Right lobe of liver (tissue), 6 donors: ENCODE data around the gene KLC1. TPM values are rescaled to one million over a fixed set of nuclear protein-coding genes. Genes with fewer than 3 reads are reported as not detected.
"Not testable (repeated sequence)": the region's sequence is repeated elsewhere in the genome, so short reads cannot be mapped to it uniquely, and the experiment has no call there.

Experiments used
- ATAC-seq, 4 donors: fragments of 200-7000 bp; cut with Tn5 transposase; one replicate each; pipeline ENCODE4 v1.9.1; 2020; ENCODE audit warnings: mild to moderate bottlenecking in 4 of 4, moderate library complexity in 4 of 4
- DNase-seq, 3 donors: peaks; one replicate each; pipeline ENCODE4 v3.0.0-alpha.2; 2020
- H3K27ac ChIP-seq, 3 donors: fragments of 200-600 bp; one replicate each; pipeline ENCODE4 v1.8.0; 2022
- H3K27me3 ChIP-seq, 2 donors: fragments of 200-600 bp; one replicate each; pipeline ENCODE4 v1.8.0; 2022
- H3K36me3 ChIP-seq, 4 donors: fragments of 200-600 bp; sonication (generic) in 1 of 4; one replicate each; pipeline versions ENCODE4 v1.5.1 to v1.8.0; 2017 to 2022; ENCODE audit warnings: control low read depth in 1 of 4
- H3K4me1 ChIP-seq, 4 donors: fragments of 200-600 bp; sonication (generic) in 1 of 4; one replicate each; pipeline versions ENCODE4 v1.5.1 to v1.8.0; 2017 to 2022; ENCODE audit warnings: control low read depth in 1 of 4
- H3K4me3 ChIP-seq, 3 donors: fragments of 200-600 bp; one replicate each; pipeline ENCODE4 v1.8.0; 2022
- H3K9me3 ChIP-seq, 4 donors: fragments of 200-600 bp; sonication (generic) in 1 of 4; one replicate each; pipeline versions ENCODE4 v1.5.1 to v1.8.0; 2017 to 2022; ENCODE audit warnings: control low read depth in 1 of 4
- POLR2A ChIP-seq: fragments of 450-650 bp; IDR thresholded peaks from one replicate; pipeline ENCODE4 v1.6.1; 2017; ENCODE audit warnings: antibody characterized with exemption, mild to moderate bottlenecking
- WGBS: methylation state at CpG from one replicate; pipeline ENCODE4 v1.1.6; 2018; ENCODE audit warnings: low coverage, low lambda C conversion rate; ENCODE audit not compliant: insufficient coverage; ENCODE audit errors: missing lambda C conversion rate; 5-methylcytosine and 5-hydroxymethylcytosine counted together
- intact Hi-C, 2 donors: fragments of 100-400 bp; cut with DNase I; formaldehyde crosslinking; loops; one replicate each; pipeline versions ENCODE4 v1.11.2 to v1.14.1; 2022
- total RNA-seq, 6 experiments: library from RNA; depleted of rRNA in 2 of 6; stranded (reverse); fragments of >200 nt in 2 of 6; fragmentation: NEBNext Ultra II Directional in 3 of 6; extraction: Animal tissue kit (Norgen Biotek cat#: 25700) in 3 of 6; gene quantifications; one replicate each; pipeline versions ENCODE4 v1.1.0 to v1.2.4, GENCODE V29; 2016 to 2023
- TF ChIP-seq, protein P1 (sequence below), 4 donors: fragments of 200-600 bp in 3 of 4; fragments of 450-650 bp in 1 of 4; IDR thresholded peaks; one replicate each; pipeline versions ENCODE4 v1.5.1 to v1.8.0; 2016 to 2022; ENCODE audit warnings: antibody characterized with exemption in 4 of 4, mild to moderate bottlenecking in 2 of 4
- donor health status: DM: no; HTN: yes; CAD: no.
- donor health status: DM: no; HTN: no; CAD: no.
- donor health status: DM: no; HTN: no; CAD: no.
- donor health status: DM: no; HTN: yes; CAD: no.
- donor health status: DM: no; HTN: yes; CAD: no.

KLC1 gene
- total RNA-seq, 6 experiments from 2014 or later = 45.8 to 78.9 (median 58.0) TPM

DNA sequence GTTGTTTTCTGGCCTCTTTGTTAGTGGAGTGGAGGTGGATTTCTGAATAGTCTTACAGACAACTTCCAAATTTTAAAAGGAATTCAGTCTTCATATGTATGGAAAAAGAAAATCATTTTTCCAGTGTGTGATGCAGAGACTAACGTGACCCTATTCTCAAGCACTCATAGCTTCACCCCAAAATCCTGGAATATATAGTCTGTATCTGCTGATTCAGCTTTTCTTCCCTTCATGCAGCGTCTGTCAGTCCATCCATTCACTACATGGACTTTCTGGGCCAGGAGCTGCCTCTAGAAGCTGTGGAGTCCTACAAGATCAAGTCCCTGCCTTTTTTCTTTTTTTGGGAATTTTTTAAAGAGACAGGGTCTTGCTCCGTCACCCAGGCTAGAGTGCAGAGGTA lies 23.8 kb downstream of the KLC1 start:
- WGBS = 84% methylated on average over 3 of the region's 3 CpGs
- Histone ChIP-seq H3K27me3 (no peaks in the 10 kb centered on the region), H3K9me3 (no peaks in the 10 kb centered on the region), H3K36me3 (peaks cover 0 to 35% (median 17%) of the 10 kb centered on the region in 4 donors), H3K27ac (no peak overlapping the region), H3K4me3 (no peak overlapping the region), H3K4me1 (peaks cover 0 to 8% (median 0%) of the 10 kb centered on the region in 4 donors)
- intact Hi-C loops = no loop called here
- TF ChIP-seq, protein P1, sequence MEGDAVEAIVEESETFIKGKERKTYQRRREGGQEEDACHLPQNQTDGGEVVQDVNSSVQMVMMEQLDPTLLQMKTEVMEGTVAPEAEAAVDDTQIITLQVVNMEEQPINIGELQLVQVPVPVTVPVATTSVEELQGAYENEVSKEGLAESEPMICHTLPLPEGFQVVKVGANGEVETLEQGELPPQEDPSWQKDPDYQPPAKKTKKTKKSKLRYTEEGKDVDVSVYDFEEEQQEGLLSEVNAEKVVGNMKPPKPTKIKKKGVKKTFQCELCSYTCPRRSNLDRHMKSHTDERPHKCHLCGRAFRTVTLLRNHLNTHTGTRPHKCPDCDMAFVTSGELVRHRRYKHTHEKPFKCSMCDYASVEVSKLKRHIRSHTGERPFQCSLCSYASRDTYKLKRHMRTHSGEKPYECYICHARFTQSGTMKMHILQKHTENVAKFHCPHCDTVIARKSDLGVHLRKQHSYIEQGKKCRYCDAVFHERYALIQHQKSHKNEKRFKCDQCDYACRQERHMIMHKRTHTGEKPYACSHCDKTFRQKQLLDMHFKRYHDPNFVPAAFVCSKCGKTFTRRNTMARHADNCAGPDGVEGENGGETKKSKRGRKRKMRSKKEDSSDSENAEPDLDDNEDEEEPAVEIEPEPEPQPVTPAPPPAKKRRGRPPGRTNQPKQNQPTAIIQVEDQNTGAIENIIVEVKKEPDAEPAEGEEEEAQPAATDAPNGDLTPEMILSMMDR (IDR thresholded peaks at IDR 0.05) = no peak
- TF ChIP-seq POLR2A = no peak
- no peak for DNase-seq
- no peak for ATAC-seq

DNA sequence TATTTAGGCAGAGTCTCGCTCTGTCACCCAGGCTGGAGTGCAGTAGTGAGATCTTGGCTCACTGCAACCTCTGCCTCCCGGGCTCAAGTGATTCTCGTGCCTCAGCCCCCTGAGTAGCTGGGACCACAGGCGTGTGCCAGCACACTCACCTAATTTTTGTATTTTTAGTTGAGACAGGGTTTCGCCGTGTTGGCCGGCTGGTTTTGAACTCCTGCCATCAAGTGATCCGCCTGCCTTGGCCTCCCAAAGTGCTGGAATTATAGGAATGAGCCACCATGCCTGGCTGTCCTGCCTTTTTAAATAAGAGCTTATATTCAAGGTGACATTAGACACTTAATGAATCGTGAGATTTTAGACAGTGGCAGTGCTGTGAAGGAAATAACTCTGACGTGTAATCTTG lies 24.3 kb downstream of the KLC1 start:
- ATAC-seq, H3K4me3 ChIP-seq, intact Hi-C loops, H3K27me3 ChIP-seq, H3K4me1 ChIP-seq, DNase-seq, H3K9me3 ChIP-seq, H3K27ac ChIP-seq: not testable (repeated sequence)
- WGBS = 77% methylated on average over 10 of the region's 10 CpGs
- peaks cover 0 to 40% (median 19%) of the 10 kb centered on the region in 4 donors for H3K36me3 ChIP-seq

DNA sequence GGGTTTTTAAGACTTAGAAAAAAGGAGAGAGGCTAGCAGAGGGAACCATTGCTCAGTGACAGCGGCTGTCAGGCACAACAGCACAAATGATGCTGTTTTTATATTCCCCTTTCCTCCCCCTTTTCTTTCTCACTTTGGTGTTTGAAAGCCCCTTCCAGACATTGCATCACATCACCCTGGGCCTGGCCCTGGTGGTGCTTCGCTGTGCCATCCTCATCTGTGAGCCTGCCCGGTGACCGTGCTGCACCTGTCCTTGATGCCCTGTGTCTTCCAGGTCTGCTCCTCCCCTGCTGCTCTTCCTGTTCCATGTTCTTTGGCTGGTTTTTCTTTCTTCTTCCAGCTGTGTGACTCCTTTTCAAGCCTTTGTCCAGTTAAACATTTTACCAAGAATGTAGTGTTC lies 24.8 kb downstream of the KLC1 start:
- Histone ChIP-seq H3K4me1 (peaks cover 0 to 8% (median 0%) of the 10 kb centered on the region in 4 donors), H3K27me3 (no peaks in the 10 kb centered on the region), H3K4me3 (no peak overlapping the region), H3K36me3 (peaks cover 0 to 45% (median 19%) of the 10 kb centered on the region in 4 donors), H3K9me3 (no peaks in the 10 kb centered on the region), H3K27ac (no peak overlapping the region)
- DNase-seq (no peak), ATAC-seq (no peak)
- intact Hi-C loops = no loop called here
- TF ChIP-seq POLR2A = no peak
- TF ChIP-seq, protein P1 (IDR thresholded peaks at IDR 0.05) = no peak
- WGBS = 85% methylated on average over 4 of the region's 4 CpGs

DNA sequence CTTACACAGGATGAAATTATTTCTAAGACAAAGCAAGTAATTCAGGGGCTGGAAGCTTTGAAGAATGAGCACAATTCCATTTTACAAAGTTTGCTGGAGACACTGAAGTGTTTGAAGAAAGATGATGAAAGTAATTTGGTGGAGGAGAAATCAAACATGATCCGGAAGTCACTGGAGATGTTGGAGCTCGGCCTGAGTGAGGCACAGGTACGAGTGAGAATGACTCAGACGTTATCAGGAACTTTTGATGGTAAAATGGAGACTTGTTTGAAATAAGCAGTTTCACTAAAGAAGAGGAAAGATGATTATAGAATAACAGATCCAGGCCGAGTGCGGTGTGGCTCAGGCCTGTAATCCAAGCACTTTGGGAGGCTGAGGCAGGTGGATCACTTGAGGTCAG lies 25.6 kb downstream of the KLC1 start:
- TF ChIP-seq POLR2A = no peak
- TF ChIP-seq, protein P1 (IDR thresholded peaks at IDR 0.05) = no peak
- intact Hi-C loops = no loop called here
- Histone ChIP-seq H3K4me3 (no peak overlapping the region), H3K27ac (no peak overlapping the region), H3K27me3 (no peaks in the 10 kb centered on the region), H3K4me1 (peaks cover 0 to 8% (median 0%) of the 10 kb centered on the region in 4 donors), H3K36me3 (peaks cover 0 to 53% (median 22%) of the 10 kb centered on the region in 4 donors), H3K9me3 (no peaks in the 10 kb centered on the region)
- no peak for ATAC-seq
- WGBS = 67% methylated on average over 6 of the region's 6 CpGs
- DNase-seq = no peak

DNA sequence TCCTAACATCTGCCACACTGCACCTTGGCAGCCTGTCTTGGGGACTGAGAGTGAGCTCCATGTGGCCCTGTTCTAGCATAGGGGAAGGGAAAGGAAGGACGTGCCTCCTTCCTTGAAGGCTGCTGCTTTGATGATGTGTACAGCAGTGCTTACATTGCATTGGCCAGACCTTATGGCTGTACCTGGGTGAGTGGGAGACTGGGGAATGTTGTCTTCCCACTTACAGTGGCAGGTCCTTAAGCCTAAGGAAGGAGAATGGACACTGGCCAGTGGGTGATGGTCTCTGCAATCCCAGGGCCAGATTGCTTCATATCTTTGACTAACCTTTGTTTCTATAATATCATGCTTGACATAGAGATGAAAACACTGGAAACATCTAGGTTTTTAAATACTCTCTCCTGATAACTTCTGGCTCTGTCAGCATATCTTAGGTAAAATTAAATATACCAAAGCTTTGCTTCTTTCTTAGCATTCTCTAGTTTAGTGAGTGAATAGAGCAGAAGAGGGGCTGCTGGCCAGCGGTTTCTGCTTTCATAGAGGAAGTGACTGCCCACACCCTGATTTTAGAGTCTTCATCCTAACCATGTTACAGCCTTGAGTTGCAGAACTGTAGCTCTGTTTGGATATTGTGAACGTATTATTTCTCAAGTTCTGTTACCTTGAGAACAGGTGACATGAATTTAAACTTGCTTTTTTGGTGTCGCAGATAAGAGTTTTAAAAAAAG lies 27.2 kb downstream of the KLC1 start:
- DNase-seq (no peak), ATAC-seq (peak; percentile 43 to 55 (median 54))
- Histone ChIP-seq H3K9me3 (no peaks in the 10 kb centered on the region), H3K4me3 (no peak overlapping the region), H3K4me1 (peaks cover 0 to 8% (median 0%) of the 10 kb centered on the region in 4 donors), H3K27me3 (no peaks in the 10 kb centered on the region), H3K27ac (no peak overlapping the region), H3K36me3 (peaks cover 0 to 69% (median 30%) of the 10 kb centered on the region in 4 donors)
- 48% methylated on average over 4 of the region's 4 CpGs for WGBS
- TF ChIP-seq, protein P1 (IDR thresholded peaks at IDR 0.05) = no peak
- no peak for TF ChIP-seq POLR2A
- intact Hi-C loops = no loop called here
